Measurements from ENCODE around the gene CWH43.
"Not testable (repeated sequence)": the region's sequence is repeated elsewhere in the genome, so short reads cannot be mapped to it uniquely, and the experiment has no call there.

The CWH43 gene

GRCh38 chr4:49098034-49098759 is 112.1 kb downstream of the CWH43 start:
- not testable (repeated sequence) for DNase-seq

- not testable (repeated sequence) for DNase-seq
Observed at GRCh38 chr4:49099831-49100444, 113.9 kb downstream of the CWH43 start.

- DNase-seq = not testable (repeated sequence)
Observed at GRCh38 chr4:49102344-49102898, 116.3 kb downstream of the CWH43 start.

GRCh38 chr4:49103436-49104136 is 117.5 kb downstream of the CWH43 start:
- DNase-seq = not testable (repeated sequence)

- not testable (repeated sequence) for DNase-seq
Observed at GRCh38 chr4:49104231-49104930, 118.3 kb downstream of the CWH43 start.

- not testable (repeated sequence) for DNase-seq
Observed at GRCh38 chr4:49105248-49105904, 119.3 kb downstream of the CWH43 start.

GRCh38 chr4:49107262-49107661 is 121.2 kb downstream of the CWH43 start:
- DNase-seq = not testable (repeated sequence)

GRCh38 chr4:49108183-49108978 is 122.3 kb downstream of the CWH43 start:
- not testable (repeated sequence) for DNase-seq

- not testable (repeated sequence) for DNase-seq
Observed at GRCh38 chr4:49109567-49110166, 123.6 kb downstream of the CWH43 start.

GRCh38 chr4:49110579-49110978 is 124.5 kb downstream of the CWH43 start:
- DNase-seq = not testable (repeated sequence)
